LNCaP clone FGC (cell line): ENCODE measurements around the gene HS2ST1.

ENCODE experiments used
- DNase-seq: peaks from one replicate; pipeline ENCODE4 v3.0.0-alpha.2; 2011; ENCODE audit warnings: low read depth
- H3K4me3 ChIP-seq: 2 replicates; pipeline ENCODE4 v1.5.1; 2011; ENCODE audit warnings: mild to moderate bottlenecking, low read depth, low read length, control low read depth
- CTCF ChIP-seq: IDR thresholded peaks from 2 replicates; pipeline ENCODE4 v1.5.1; 2012; ENCODE audit warnings: mild to moderate bottlenecking; ENCODE audit not compliant: control insufficient read depth, insufficient read depth; ENCODE audit errors: extremely low read depth

The HS2ST1 gene

GRCh38 chr1:86925742-86926141 is 11.3 kb downstream of the HS2ST1 start:
- no peak overlapping the region for H3K4me3 ChIP-seq
- no peak for TF ChIP-seq CTCF
- no peak for DNase-seq

- H3K4me3 ChIP-seq: no peak overlapping the region
- TF ChIP-seq CTCF: no peak
- no peak for DNase-seq
These were observed 12.4 kb downstream of the HS2ST1 start for GRCh38 chr1:86926883-86927282.

- no peak for TF ChIP-seq CTCF
- no peak for DNase-seq
- H3K4me3 ChIP-seq: no peak overlapping the region
These were observed 14.4 kb downstream of the HS2ST1 start for GRCh38 chr1:86928819-86929218.

- DNase-seq: no peak
- H3K4me3 ChIP-seq: no peak overlapping the region
- TF ChIP-seq CTCF: no peak
These were observed 18.6 kb downstream of the HS2ST1 start for GRCh38 chr1:86933051-86933450.

- no peak overlapping the region for H3K4me3 ChIP-seq
- TF ChIP-seq CTCF: no peak
- no peak for DNase-seq
These were observed 19.3 kb downstream of the HS2ST1 start for GRCh38 chr1:86933562-86934377.

- DNase-seq: no peak
- TF ChIP-seq CTCF: no peak
- no peak overlapping the region for H3K4me3 ChIP-seq
These were observed 24.0 kb downstream of the HS2ST1 start for GRCh38 chr1:86938450-86938849.

- DNase-seq: no peak
- TF ChIP-seq CTCF: no peak
- no peak overlapping the region for H3K4me3 ChIP-seq
These were observed 24.4 kb downstream of the HS2ST1 start for GRCh38 chr1:86938855-86939254.
